Measurements from ENCODE around the gene AATF. TPM values are rescaled to one million over a fixed set of nuclear protein-coding genes. Genes with fewer than 3 reads are reported as not detected.
A peak's percentile ranks its signal among the peaks of the same experiment; 100 is the strongest.

Gene AATF
- total RNA-seq, 1 donor from 2014 or later = 70.2 TPM

GRCh38 chr17:36946726-36947091 lies 2.0 kb upstream of the AATF start:
- no peak overlapping the region for H3K4me3 ChIP-seq (ENCODE audit: low read depth, low read length)
- no peak for TF ChIP-seq CTCF (conservative IDR thresholded peaks at IDR 0.05; ENCODE audit: low read depth, low read length)
- no peak for DNase-seq (ENCODE audit: low read depth)

GRCh38 chr17:36947922-36948716 lies 635 bp upstream of the AATF start:
- peak overlapping the region; percentile 93 for H3K4me3 ChIP-seq (ENCODE audit: low read depth, low read length)
- no peak for DNase-seq (ENCODE audit: low read depth)
- peak; percentile 26 for TF ChIP-seq CTCF (conservative IDR thresholded peaks at IDR 0.05; ENCODE audit: low read depth, low read length)

GRCh38 chr17:36949461-36949927 lies 740 bp downstream of the AATF start:
- TF ChIP-seq CTCF (conservative IDR thresholded peaks at IDR 0.05; ENCODE audit: low read depth, low read length) = peak; percentile 8
- no peak for DNase-seq (ENCODE audit: low read depth)
- peak overlapping the region; percentile 93 for H3K4me3 ChIP-seq (ENCODE audit: low read depth, low read length)

DNA sequence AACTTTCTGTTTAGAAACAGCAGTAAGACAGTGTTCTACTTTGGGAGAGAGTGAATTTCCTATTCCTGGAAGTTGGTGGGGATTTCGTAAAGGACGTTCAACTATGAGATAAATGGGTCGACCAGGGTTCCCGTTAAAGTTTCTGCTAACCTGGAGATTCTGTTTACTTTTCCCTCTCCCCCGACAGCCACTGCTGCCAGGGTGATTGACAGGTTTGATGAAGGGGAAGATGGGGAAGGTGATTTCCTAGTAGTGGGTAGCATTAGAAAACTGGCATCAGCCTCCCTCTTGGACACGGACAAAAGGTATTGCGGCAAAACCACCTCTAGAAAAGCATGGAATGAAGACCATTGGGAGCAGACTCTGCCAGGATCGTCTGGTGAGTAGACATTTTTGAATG lies 1.3 kb downstream of the AATF start:
- DNase-seq (ENCODE audit: low read depth) = no peak
- TF ChIP-seq CTCF (conservative IDR thresholded peaks at IDR 0.05; ENCODE audit: low read depth, low read length) = no peak
- H3K4me3 ChIP-seq (ENCODE audit: low read depth, low read length) = peak overlapping the region; percentile 93

- DNase-seq (ENCODE audit: low read depth) = no peak
- H3K4me3 ChIP-seq (ENCODE audit: low read depth, low read length) = no peak overlapping the region
- no peak for TF ChIP-seq CTCF (conservative IDR thresholded peaks at IDR 0.05; ENCODE audit: low read depth, low read length)
These were observed 2.5 kb downstream of the AATF start for GRCh38 chr17:36951084-36951789.

DNA sequence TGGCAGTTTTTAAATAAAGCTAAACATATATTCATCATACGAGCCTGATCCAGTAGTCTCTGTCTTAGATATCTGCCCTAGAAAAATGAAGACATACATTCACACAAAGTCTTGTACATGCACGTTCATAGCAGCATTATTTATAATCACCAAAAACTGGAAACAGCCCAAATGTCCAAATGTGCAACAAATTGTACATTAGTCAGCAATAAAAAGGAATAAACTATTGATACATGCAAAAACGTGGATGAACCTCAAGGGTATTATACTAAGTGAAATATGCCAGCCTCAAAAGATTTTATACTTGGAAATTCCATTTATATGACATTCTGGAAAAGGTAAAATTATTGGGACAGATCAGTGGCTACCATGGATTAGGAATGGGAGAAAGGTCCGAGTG lies 22.8 kb downstream of the AATF start:
- no peak overlapping the region for H3K4me3 ChIP-seq (ENCODE audit: low read depth, low read length)
- TF ChIP-seq CTCF (conservative IDR thresholded peaks at IDR 0.05; ENCODE audit: low read depth, low read length) = no peak
- no peak for DNase-seq (ENCODE audit: low read depth)

All from epithelial cell of proximal tubule (primary cell).